Measurements from ENCODE around the gene NCAM1. TPM values are rescaled to one million over a fixed set of nuclear protein-coding genes. Genes with fewer than 3 reads are reported as not detected.

The NCAM1 gene
- total RNA-seq, 2 donors from 2014 or later = 0.60 TPM; not detected in 1

DNA sequence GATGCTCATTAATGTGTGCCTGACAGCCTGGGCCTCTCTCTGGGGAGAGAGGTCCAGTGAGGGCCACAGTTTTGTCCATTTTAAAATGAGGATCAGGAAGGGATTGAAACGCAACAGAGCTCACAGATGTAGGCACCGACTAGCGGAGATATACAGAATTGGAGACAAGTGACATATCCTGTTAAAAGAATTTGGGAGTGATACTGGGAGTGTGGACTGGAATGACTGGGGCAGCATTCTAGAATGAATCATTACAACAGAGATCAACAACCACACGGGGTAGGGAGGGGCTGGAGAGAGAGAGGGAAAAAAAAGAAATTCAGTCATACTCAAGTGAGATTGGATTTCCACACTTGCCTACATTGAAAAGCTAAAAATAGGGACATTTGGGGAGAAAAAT, 2.5 kb upstream of the NCAM1 start:
- peaks cover 12% of the 10 kb centered on the region for H3K4me1 Mint-ChIP-seq (ENCODE audit: low read depth)
- peaks cover 52% of the 10 kb centered on the region for H3K27me3 Mint-ChIP-seq (ENCODE audit: low read depth)
- no peak for DNase-seq
- H3K36me3 Mint-ChIP-seq (ENCODE audit: insufficient read depth in 2 of 2) = peaks cover 0 to 2% of the 10 kb centered on the region in 2 donors
- no peak overlapping the region for H3K4me3 Mint-ChIP-seq
- no peak for ATAC-seq (replicated peaks in 1 of 2)
- H3K27ac Mint-ChIP-seq = no peak overlapping the region
- peaks cover 1 to 5% of the 10 kb centered on the region in 2 donors for H3K9me3 Mint-ChIP-seq

DNA sequence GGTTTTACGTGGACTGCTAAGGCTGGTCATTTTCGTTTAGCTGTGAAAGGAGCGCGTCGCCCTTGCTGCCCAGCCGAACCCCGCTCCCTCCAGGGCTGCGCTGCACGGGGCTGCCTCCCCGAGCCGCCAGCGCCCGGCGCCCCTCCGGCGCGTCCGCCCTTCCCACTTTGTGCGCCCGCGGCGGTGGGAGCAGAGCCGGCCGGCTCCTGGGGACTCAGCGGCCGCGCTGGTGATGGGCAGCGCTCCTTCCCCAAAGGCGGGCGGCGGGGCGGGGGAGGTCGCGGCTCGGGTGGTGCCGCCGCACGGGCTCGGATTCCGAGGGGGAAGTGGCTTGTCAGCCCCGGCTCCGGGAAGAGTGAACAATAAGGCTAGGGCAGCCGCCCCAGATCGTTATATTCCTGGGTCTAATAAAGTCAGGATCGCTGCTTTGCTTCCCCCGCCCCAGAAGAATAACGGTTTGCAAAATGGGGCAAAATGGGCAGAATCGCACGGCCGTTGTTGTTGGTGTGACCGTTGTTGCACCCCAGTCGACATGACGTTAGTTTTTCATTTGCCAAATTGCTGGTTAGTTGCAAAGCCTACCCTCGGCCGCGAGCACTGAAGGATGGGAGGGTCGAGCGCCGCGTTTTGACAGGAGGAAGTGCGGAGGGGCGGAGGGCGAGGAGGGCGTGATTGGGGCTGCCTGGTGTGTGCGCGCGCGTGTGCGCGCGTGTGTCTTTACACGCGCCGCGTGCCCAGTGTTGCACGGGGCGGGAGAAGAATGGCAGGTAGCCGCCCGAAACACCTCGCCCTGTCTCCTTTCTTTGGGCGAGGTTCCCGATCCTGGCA, 745 bp downstream of the NCAM1 start:
- peak; percentile 4 to 9 for DNase-seq
- H3K27ac Mint-ChIP-seq = no peak overlapping the region
- H3K36me3 Mint-ChIP-seq (ENCODE audit: insufficient read depth in 2 of 2) = peaks cover 0 to 2% of the 10 kb centered on the region in 2 donors

DNA sequence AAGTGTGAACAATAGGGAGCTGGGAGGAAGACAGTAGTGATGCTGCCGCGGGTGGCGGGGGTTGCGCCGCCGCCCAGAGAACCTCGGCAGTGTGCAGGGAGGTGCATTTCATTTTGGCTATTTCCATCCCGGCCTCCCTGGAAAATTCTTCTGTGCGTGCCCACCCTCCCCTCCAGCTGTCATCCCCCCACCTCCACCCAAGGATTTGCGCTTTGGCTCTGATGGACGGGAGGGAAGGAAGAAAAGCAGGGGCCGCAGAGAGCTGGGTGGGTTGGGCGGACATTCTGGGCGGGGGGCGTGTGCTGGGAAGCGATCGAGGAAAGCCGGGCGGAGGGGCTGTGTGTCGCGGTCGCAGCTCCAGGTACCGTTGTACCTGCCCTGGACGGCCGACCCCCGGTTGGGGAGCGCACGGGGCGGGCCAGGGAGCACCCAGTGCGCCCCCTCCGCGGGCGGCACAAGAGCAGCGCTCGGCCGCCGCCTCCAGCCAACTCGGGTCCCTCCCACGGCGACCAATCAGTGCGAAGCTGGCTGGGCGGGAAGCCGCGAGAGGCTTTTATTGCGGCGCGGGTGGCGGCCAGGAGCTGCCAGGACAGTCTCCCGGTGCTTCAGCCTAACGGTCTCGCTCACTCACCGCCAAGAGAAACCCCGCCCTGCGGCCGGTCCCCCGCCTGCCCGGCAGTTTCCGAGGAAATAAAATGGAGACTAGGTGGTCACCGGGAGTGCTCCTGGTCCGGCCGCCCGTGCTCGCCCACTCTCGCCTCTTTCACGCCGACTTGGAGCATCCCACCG, 1.6 kb downstream of the NCAM1 start:
- H3K27me3 Mint-ChIP-seq (ENCODE audit: low read depth) = peaks cover 71% of the 10 kb centered on the region
- DNase-seq (no peak), ATAC-seq (replicated peaks in 1 of 2) (peak; percentile 33)
- peaks cover 12% of the 10 kb centered on the region for H3K4me1 Mint-ChIP-seq (ENCODE audit: low read depth)
- H3K4me3 Mint-ChIP-seq = peak overlapping the region; percentile 89
- H3K36me3 Mint-ChIP-seq (ENCODE audit: insufficient read depth in 2 of 2) = peaks cover 0 to 2% of the 10 kb centered on the region in 2 donors
- H3K27ac Mint-ChIP-seq = no peak overlapping the region
- peaks cover 0 to 3% of the 10 kb centered on the region in 2 donors for H3K9me3 Mint-ChIP-seq

More for the DNA sequence above, 745 bp downstream of the NCAM1 start:
- peaks cover 69% of the 10 kb centered on the region for H3K27me3 Mint-ChIP-seq (ENCODE audit: low read depth)
- peak; percentile 55 to 66 for ATAC-seq (replicated peaks in 1 of 2)
- peaks cover 12% of the 10 kb centered on the region for H3K4me1 Mint-ChIP-seq (ENCODE audit: low read depth)
- peaks cover 0 to 3% of the 10 kb centered on the region in 2 donors for H3K9me3 Mint-ChIP-seq
- peak overlapping the region; percentile 89 for H3K4me3 Mint-ChIP-seq

GRCh38 chr11:112963368-112963955, 2.2 kb downstream of the NCAM1 start:
- Mint-ChIP-seq H3K4me1 (ENCODE audit: low read depth) (peaks cover 12% of the 10 kb centered on the region), H3K36me3 (ENCODE audit: insufficient read depth in 2 of 2) (peaks cover 0 to 2% of the 10 kb centered on the region in 2 donors), H3K27ac (no peak overlapping the region), H3K9me3 (peaks cover 0 to under 1% of the 10 kb centered on the region in 2 donors), H3K27me3 (ENCODE audit: low read depth) (peaks cover 64% of the 10 kb centered on the region), H3K4me3 (peak overlapping the region; percentile 27)
- no peak for ATAC-seq (replicated peaks in 1 of 2)
- DNase-seq = no peak

- H3K4me3 Mint-ChIP-seq = no peak overlapping the region
- H3K36me3 Mint-ChIP-seq (ENCODE audit: insufficient read depth in 2 of 2) = peaks cover 0 to 2% of the 10 kb centered on the region in 2 donors
- no peaks in the 10 kb centered on the region for H3K9me3 Mint-ChIP-seq
- H3K27me3 Mint-ChIP-seq (ENCODE audit: low read depth) = peaks cover 57% of the 10 kb centered on the region
- DNase-seq = no peak
- no peak overlapping the region for H3K27ac Mint-ChIP-seq
- ATAC-seq (replicated peaks in 1 of 2) = no peak
- peaks cover 12% of the 10 kb centered on the region for H3K4me1 Mint-ChIP-seq (ENCODE audit: low read depth)
Measured at GRCh38 chr11:112965656-112966055, 4.4 kb downstream of the NCAM1 start.

- Mint-ChIP-seq H3K36me3 (ENCODE audit: insufficient read depth in 2 of 2) (peaks cover 0 to 2% of the 10 kb centered on the region in 2 donors), H3K4me3 (no peak overlapping the region), H3K4me1 (ENCODE audit: low read depth) (peaks cover 8% of the 10 kb centered on the region), H3K27me3 (ENCODE audit: low read depth) (peaks cover 48% of the 10 kb centered on the region), H3K9me3 (no peaks in the 10 kb centered on the region), H3K27ac (no peak overlapping the region)
- DNase-seq (no peak), ATAC-seq (replicated peaks in 1 of 2) (no peak)
Measured at GRCh38 chr11:112966561-112966960, 5.3 kb downstream of the NCAM1 start.

- no peak overlapping the region for H3K27ac Mint-ChIP-seq
- peaks cover 43% of the 10 kb centered on the region for H3K27me3 Mint-ChIP-seq (ENCODE audit: low read depth)
- ATAC-seq (replicated peaks in 1 of 2) = no peak
Measured at GRCh38 chr11:112967082-112967481, 5.9 kb downstream of the NCAM1 start.

GRCh38 chr11:112968941-112969713, 7.9 kb downstream of the NCAM1 start:
- H3K27ac Mint-ChIP-seq = peak overlapping the region; percentile 49
- no peak overlapping the region for H3K4me3 Mint-ChIP-seq
- peaks cover 35% of the 10 kb centered on the region for H3K27me3 Mint-ChIP-seq (ENCODE audit: low read depth)
- no peaks in the 10 kb centered on the region for H3K36me3 Mint-ChIP-seq (ENCODE audit: insufficient read depth in 2 of 2)
- no peaks in the 10 kb centered on the region for H3K9me3 Mint-ChIP-seq
- no peak for ATAC-seq (replicated peaks in 1 of 2)
- no peaks in the 10 kb centered on the region for H3K4me1 Mint-ChIP-seq (ENCODE audit: low read depth)
- no peak for DNase-seq

More at GRCh38 chr11:112967082-112967481, 5.9 kb downstream of the NCAM1 start:
- no peak for DNase-seq
- Mint-ChIP-seq H3K36me3 (ENCODE audit: insufficient read depth in 2 of 2) (peaks cover 0 to 2% of the 10 kb centered on the region in 2 donors), H3K4me1 (ENCODE audit: low read depth) (peaks cover 5% of the 10 kb centered on the region), H3K9me3 (no peaks in the 10 kb centered on the region), H3K4me3 (no peak overlapping the region)

DNA sequence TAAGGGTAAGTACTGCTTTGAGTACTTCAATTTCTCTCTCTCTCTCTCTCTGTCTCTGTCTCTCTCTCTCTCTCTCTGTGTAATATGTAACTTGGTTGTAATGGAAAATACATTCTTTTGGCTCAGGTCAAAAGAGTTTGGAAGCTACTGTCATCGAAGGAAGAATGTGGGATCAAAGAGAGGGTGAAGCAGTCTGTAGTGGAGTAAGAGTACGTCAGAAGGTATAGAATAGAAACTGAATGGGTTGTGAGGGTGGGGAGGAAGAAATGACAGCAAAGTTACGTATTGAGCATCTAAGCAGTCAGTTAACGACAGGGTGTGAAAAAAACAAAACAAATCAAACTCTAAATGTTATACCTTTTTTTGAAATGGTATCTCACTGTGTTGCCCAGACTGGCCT, 10.0 kb downstream of the NCAM1 start:
- peaks cover 18% of the 10 kb centered on the region for H3K27me3 Mint-ChIP-seq (ENCODE audit: low read depth)
- H3K36me3 Mint-ChIP-seq (ENCODE audit: insufficient read depth in 2 of 2) = no peaks in the 10 kb centered on the region
- no peak for DNase-seq
- H3K27ac Mint-ChIP-seq = no peak overlapping the region
- no peaks in the 10 kb centered on the region for H3K9me3 Mint-ChIP-seq
- H3K4me1 Mint-ChIP-seq (ENCODE audit: low read depth) = no peaks in the 10 kb centered on the region
- no peak overlapping the region for H3K4me3 Mint-ChIP-seq
- ATAC-seq (replicated peaks in 1 of 2) = no peak

GRCh38 chr11:112971827-112972226, 10.6 kb downstream of the NCAM1 start:
- Mint-ChIP-seq H3K36me3 (ENCODE audit: insufficient read depth in 2 of 2) (no peaks in the 10 kb centered on the region), H3K9me3 (no peaks in the 10 kb centered on the region), H3K27me3 (ENCODE audit: low read depth) (peaks cover 18% of the 10 kb centered on the region), H3K4me3 (no peak overlapping the region), H3K4me1 (ENCODE audit: low read depth) (no peaks in the 10 kb centered on the region), H3K27ac (no peak overlapping the region)
- DNase-seq = no peak
- ATAC-seq (replicated peaks in 1 of 2) = no peak

DNA sequence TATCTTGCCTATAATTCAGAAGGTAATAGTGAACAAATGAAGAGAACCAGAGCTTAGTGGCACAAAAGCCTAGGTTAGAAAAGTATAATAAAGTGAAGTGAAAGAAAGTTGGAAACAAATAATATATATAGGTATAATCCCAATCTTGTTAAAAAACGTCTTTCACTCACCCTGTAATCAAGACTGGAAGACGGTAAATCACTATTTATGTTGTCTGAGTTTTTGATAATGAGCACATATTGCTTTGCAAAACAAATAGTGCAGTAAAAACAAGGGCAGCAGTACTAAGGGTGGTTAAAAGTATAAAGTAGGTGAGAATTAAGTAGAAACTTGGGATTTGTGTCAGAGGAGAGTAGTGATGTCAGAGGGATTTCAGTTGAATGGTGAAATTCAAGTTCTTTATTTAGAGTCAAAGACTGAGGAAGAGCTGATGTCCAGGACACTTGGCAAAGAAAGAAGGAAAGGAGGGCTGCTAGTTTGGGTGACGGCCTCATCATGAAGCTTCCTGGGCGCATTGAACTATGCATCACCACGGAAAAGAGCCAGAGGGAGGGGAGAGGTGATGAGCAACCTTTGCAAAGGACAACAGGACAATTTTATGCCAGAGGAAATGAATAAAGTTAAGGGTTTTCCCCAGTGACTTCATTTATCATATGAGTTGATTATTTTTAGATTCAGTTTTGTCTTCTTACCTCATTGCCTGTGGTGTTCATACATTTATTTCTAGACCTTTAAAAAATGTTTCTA, 11.4 kb downstream of the NCAM1 start:
- H3K4me3 Mint-ChIP-seq = no peak overlapping the region

DNA sequence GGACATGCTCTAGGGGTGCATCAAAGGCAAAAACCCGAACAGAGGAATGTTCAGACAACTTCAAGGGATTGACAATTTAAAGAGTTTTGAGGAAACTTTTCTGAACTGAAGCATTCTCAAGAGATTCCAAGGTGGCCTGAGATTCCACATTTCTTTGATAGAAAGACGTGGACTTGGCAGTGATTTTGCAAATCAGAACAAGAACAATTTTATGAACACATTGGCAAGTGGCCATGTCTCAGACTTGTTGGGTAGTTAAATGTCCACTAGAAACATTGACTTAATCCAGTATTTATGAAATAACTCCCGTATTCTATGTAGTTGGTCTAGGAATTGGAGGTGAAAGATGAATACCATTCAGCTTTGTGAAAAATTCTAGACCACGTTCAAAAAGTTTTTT, 13.8 kb downstream of the NCAM1 start:
- peaks cover 8% of the 10 kb centered on the region for H3K27me3 Mint-ChIP-seq (ENCODE audit: low read depth)

More for the DNA sequence above, 11.4 kb downstream of the NCAM1 start:
- Mint-ChIP-seq H3K36me3 (ENCODE audit: insufficient read depth in 2 of 2) (no peaks in the 10 kb centered on the region), H3K27ac (no peak overlapping the region), H3K27me3 (ENCODE audit: low read depth) (peaks cover 13% of the 10 kb centered on the region), H3K9me3 (no peaks in the 10 kb centered on the region), H3K4me1 (ENCODE audit: low read depth) (no peaks in the 10 kb centered on the region)
- ATAC-seq (replicated peaks in 1 of 2) (no peak), DNase-seq (no peak)

More for the DNA sequence above, 13.8 kb downstream of the NCAM1 start:
- Mint-ChIP-seq H3K36me3 (ENCODE audit: insufficient read depth in 2 of 2) (no peaks in the 10 kb centered on the region), H3K4me3 (no peak overlapping the region), H3K9me3 (no peaks in the 10 kb centered on the region), H3K27ac (no peak overlapping the region), H3K4me1 (ENCODE audit: low read depth) (no peaks in the 10 kb centered on the region)
- DNase-seq (no peak), ATAC-seq (replicated peaks in 1 of 2) (no peak)
